ENCODE data around the gene PTPRT.

DNA sequence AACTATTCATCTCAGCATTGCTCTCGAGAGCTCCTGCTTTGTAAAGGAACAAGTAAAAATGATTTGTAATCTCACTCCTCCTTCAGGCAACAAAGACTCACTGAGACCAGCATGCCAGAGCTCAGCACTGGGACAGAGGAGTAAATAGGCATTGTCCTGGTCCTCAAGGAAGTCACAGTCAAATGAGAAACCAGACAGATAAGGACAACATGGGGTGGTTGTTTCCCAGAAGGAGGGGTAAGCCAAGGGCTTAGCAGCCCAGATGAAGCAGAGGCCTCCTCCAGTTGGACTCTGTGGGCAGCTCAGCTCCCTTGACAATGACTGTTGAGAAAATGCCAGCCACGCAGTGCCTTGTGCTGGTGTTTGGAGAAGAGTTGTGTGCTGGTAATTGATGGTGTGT lies 1145.8 kb downstream of the PTPRT start:
- TF ChIP-seq EZH2 (IDR thresholded peaks at IDR 0.05; ENCODE audit: low read length, unreplicated experiment) = no peak
- TF ChIP-seq, protein P1, sequence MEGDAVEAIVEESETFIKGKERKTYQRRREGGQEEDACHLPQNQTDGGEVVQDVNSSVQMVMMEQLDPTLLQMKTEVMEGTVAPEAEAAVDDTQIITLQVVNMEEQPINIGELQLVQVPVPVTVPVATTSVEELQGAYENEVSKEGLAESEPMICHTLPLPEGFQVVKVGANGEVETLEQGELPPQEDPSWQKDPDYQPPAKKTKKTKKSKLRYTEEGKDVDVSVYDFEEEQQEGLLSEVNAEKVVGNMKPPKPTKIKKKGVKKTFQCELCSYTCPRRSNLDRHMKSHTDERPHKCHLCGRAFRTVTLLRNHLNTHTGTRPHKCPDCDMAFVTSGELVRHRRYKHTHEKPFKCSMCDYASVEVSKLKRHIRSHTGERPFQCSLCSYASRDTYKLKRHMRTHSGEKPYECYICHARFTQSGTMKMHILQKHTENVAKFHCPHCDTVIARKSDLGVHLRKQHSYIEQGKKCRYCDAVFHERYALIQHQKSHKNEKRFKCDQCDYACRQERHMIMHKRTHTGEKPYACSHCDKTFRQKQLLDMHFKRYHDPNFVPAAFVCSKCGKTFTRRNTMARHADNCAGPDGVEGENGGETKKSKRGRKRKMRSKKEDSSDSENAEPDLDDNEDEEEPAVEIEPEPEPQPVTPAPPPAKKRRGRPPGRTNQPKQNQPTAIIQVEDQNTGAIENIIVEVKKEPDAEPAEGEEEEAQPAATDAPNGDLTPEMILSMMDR (conservative IDR thresholded peaks at IDR 0.05; ENCODE audit: low read depth, low read length) = no peak
- no peak for TF ChIP-seq EZH2phosphoT487 (IDR thresholded peaks at IDR 0.05; ENCODE audit: borderline replicate concordance, low read length)

All from PC-3 (cell line).